D721Med (cell line): ENCODE data around the gene ARHGAP45.
A peak's percentile ranks its signal among the peaks of the same experiment; 100 is the strongest.

ENCODE experiments used
- DNase-seq: peaks from one replicate; pipeline ENCODE4 v3.0.0; 2011; ENCODE audit warnings: low spot score; ENCODE audit not compliant: insufficient read length
- FAIRE-seq: peaks from 2 replicates; lab custom pipeline; 2011; peaks lifted over from hg19 to GRCh38; lab: Jason Lieb, UNC
- CTCF ChIP-seq: IDR thresholded peaks from 2 replicates; pipeline ENCODE4 v1.5.1; 2012; ENCODE audit warnings: mild to moderate bottlenecking, control low read depth; ENCODE audit not compliant: insufficient read depth; ENCODE audit errors: missing control alignments

ARHGAP45 gene

GRCh38 chr19:1070931-1071791 is 4.2 kb downstream of the ARHGAP45 start:
- TF ChIP-seq CTCF: no peak
- DNase-seq: no peak
- FAIRE-seq: no peak

GRCh38 chr19:1072371-1073015 is 5.5 kb downstream of the ARHGAP45 start:
- no peak for DNase-seq
- no peak for TF ChIP-seq CTCF
- FAIRE-seq: no peak

- DNase-seq (no peak), FAIRE-seq (no peak)
- TF ChIP-seq CTCF: no peak
Observed at GRCh38 chr19:1073063-1073955, 6.3 kb downstream of the ARHGAP45 start.

- FAIRE-seq: no peak
- no peak for DNase-seq
- TF ChIP-seq CTCF: no peak
Observed at GRCh38 chr19:1073956-1074517, 7.1 kb downstream of the ARHGAP45 start.

- TF ChIP-seq CTCF: no peak
- FAIRE-seq (no peak), DNase-seq (peak; percentile 99)
Observed at GRCh38 chr19:1074544-1075283, 7.7 kb downstream of the ARHGAP45 start.

GRCh38 chr19:1076046-1076386 is 9.0 kb downstream of the ARHGAP45 start:
- FAIRE-seq (no peak), DNase-seq (no peak)
- TF ChIP-seq CTCF: no peak
